ENCODE measurements around the gene KIF18A.

KIF18A gene

GRCh38 chr11:28043930-28044709, 63.8 kb downstream of the KIF18A start:
- no peak for DNase-seq (ENCODE audit: low spot score)

- no peak for DNase-seq (ENCODE audit: low spot score)
Measured at GRCh38 chr11:28040384-28040783, 67.6 kb downstream of the KIF18A start.

- DNase-seq (ENCODE audit: low spot score): no peak
Measured at GRCh38 chr11:28038775-28039174, 69.2 kb downstream of the KIF18A start.

- DNase-seq (ENCODE audit: low spot score): no peak
Measured at GRCh38 chr11:28026634-28027290, 81.2 kb downstream of the KIF18A start.

- DNase-seq (ENCODE audit: low spot score): no peak
Measured at GRCh38 chr11:28017816-28018215, 90.1 kb downstream of the KIF18A start.

- DNase-seq (ENCODE audit: low spot score): no peak
Measured at GRCh38 chr11:28011813-28012212, 96.1 kb downstream of the KIF18A start.

GRCh38 chr11:28009996-28010395, 98.0 kb downstream of the KIF18A start:
- no peak for DNase-seq (ENCODE audit: low spot score)

GRCh38 chr11:28009388-28009787, 98.6 kb downstream of the KIF18A start:
- no peak for DNase-seq (ENCODE audit: low spot score)

GRCh38 chr11:28003615-28004014, 104.3 kb downstream of the KIF18A start:
- no peak for DNase-seq (ENCODE audit: low spot score)

GRCh38 chr11:27998552-27998951, 109.4 kb downstream of the KIF18A start:
- DNase-seq (ENCODE audit: low spot score): no peak

GRCh38 chr11:27997344-27997743, 110.6 kb downstream of the KIF18A start:
- DNase-seq (ENCODE audit: low spot score): no peak

- DNase-seq (ENCODE audit: low spot score): no peak
Measured at GRCh38 chr11:27996066-27996465, 111.9 kb downstream of the KIF18A start.

- DNase-seq (ENCODE audit: low spot score): no peak
Measured at GRCh38 chr11:27995083-27995482, 112.9 kb downstream of the KIF18A start.

GRCh38 chr11:27991736-27992135, 116.2 kb downstream of the KIF18A start:
- no peak for DNase-seq (ENCODE audit: low spot score)

GRCh38 chr11:27977527-27977926, 130.4 kb downstream of the KIF18A start:
- DNase-seq (ENCODE audit: low spot score): no peak

- DNase-seq (ENCODE audit: low spot score): no peak
Measured at GRCh38 chr11:27977031-27977430, 130.9 kb downstream of the KIF18A start.

- no peak for DNase-seq (ENCODE audit: low spot score)
Measured at GRCh38 chr11:27976262-27976661, 131.7 kb downstream of the KIF18A start.

- DNase-seq (ENCODE audit: low spot score): no peak
Measured at GRCh38 chr11:27973851-27974536, 134.0 kb downstream of the KIF18A start.

- no peak for DNase-seq (ENCODE audit: low spot score)
Measured at GRCh38 chr11:27972522-27973170, 135.3 kb downstream of the KIF18A start.

GRCh38 chr11:27971171-27971570, 136.8 kb downstream of the KIF18A start:
- DNase-seq (ENCODE audit: low spot score): no peak
